WTC11 (cell line): ENCODE data around the gene EPB41L4B. TPM values are rescaled to one million over a fixed set of nuclear protein-coding genes. Genes with fewer than 3 reads are reported as not detected.

ENCODE experiments used
- ATAC-seq: fragments of 200-7000 bp; cut with Tn5 transposase; 2 replicates; pipeline ENCODE4 v1.10.0; 2021; ENCODE audit warnings: mild to moderate bottlenecking, moderate library complexity
- CTCF ChIA-PET: fragments of 300-600 bp; sonication (Branson Sonifier 250); formaldehyde crosslinking; loops from one replicate; lab custom pipeline; 2021; ENCODE audit warnings: antibody characterized with exemption; lab: Charles Lee
- POLR2A ChIA-PET: fragments of 350-600 bp; sonication (Branson Sonifier 250); formaldehyde crosslinking; loops from one replicate; lab custom pipeline; 2021; ENCODE audit warnings: antibody characterized with exemption; lab: Charles Lee
- DNase-seq: peaks from one replicate; pipeline ENCODE4 v3.0.0; 2021; ENCODE audit warnings: low spot score
- H3K27ac Mint-ChIP-seq: 2 replicates; pipeline ENCODE4 v1.8.0; 2021; ENCODE audit warnings: mixed read lengths
- H3K27me3 Mint-ChIP-seq: 2 replicates; pipeline ENCODE4 v1.8.0; 2021; ENCODE audit warnings: low read depth, mild to moderate bottlenecking, moderate library complexity, mixed read lengths
- H3K36me3 Mint-ChIP-seq: 2 replicates; pipeline ENCODE4 v1.8.0; 2021; ENCODE audit warnings: mixed read lengths
- H3K4me1 Mint-ChIP-seq: 2 replicates; pipeline ENCODE4 v1.8.0; 2022; ENCODE audit warnings: mixed read lengths
- H3K4me3 Mint-ChIP-seq: 2 replicates; pipeline ENCODE4 v1.8.0; 2021; ENCODE audit warnings: mild to moderate bottlenecking, moderate library complexity, mixed read lengths
- H3K9me3 Mint-ChIP-seq: 2 replicates; pipeline ENCODE4 v1.8.0; 2021; ENCODE audit warnings: mixed read lengths
- ATF1 ChIP-seq: sonication (generic); formaldehyde crosslinking; IDR thresholded peaks from 2 replicates; pipeline ENCODE4 v1.8.1; 2023; ENCODE audit warnings: mild to moderate bottlenecking, moderate library complexity, missing genetic modification reagents
- E2F5 ChIP-seq: sonication (generic); formaldehyde crosslinking; IDR thresholded peaks from 2 replicates; pipeline ENCODE4 v1.8.1; 2022; ENCODE audit warnings: mild to moderate bottlenecking, moderate library complexity, missing genetic modification reagents
- FOXP4 ChIP-seq: sonication (generic); formaldehyde crosslinking; IDR thresholded peaks from 2 replicates; pipeline ENCODE4 v1.8.0; 2022; ENCODE audit warnings: mild to moderate bottlenecking, missing genetic modification reagents
- MAX ChIP-seq: sonication (generic); formaldehyde crosslinking; IDR thresholded peaks from 2 replicates; pipeline ENCODE4 v1.8.0; 2022; ENCODE audit warnings: mild to moderate bottlenecking, missing genetic modification reagents
- MYBL2 ChIP-seq: sonication (generic); formaldehyde crosslinking; IDR thresholded peaks from 2 replicates; pipeline ENCODE4 v1.8.1; 2023; ENCODE audit warnings: mild to moderate bottlenecking, moderate library complexity, missing genetic modification reagents
- NR3C1 ChIP-seq: sonication (generic); formaldehyde crosslinking; conservative IDR thresholded peaks from 2 replicates; pipeline ENCODE4 v1.8.1; 2023; ENCODE audit warnings: low read depth, mild to moderate bottlenecking, missing genetic modification reagents
- PREB ChIP-seq: sonication (generic); formaldehyde crosslinking; IDR thresholded peaks from 2 replicates; pipeline ENCODE4 v1.8.1; 2022; ENCODE audit warnings: mild to moderate bottlenecking, missing genetic modification reagents, moderate library complexity, borderline replicate concordance
- TP53 ChIP-seq: sonication (generic); formaldehyde crosslinking; IDR thresholded peaks from 2 replicates; pipeline ENCODE4 v1.8.1; 2023; ENCODE audit warnings: mild to moderate bottlenecking, missing genetic modification reagents
- ZBTB21 ChIP-seq: sonication (generic); formaldehyde crosslinking; IDR thresholded peaks from 2 replicates; pipeline ENCODE4 v1.8.1; 2023; ENCODE audit warnings: mild to moderate bottlenecking, missing genetic modification reagents, borderline replicate concordance
- ZNF396 ChIP-seq: fragments of 250-450 bp; sonication (Bioruptor Pico); IDR thresholded peaks from 2 replicates; pipeline ENCODE4 v1.8.0; 2021; ENCODE audit warnings: mild to moderate bottlenecking, moderate library complexity, borderline replicate concordance
- ZNF423 ChIP-seq: fragments of 250-450 bp; sonication (Bioruptor Pico); IDR thresholded peaks from 2 replicates; pipeline ENCODE4 v2.1.2; 2022; ENCODE audit warnings: mild to moderate bottlenecking, moderate library complexity
- total RNA-seq: library from RNA; stranded (reverse); gene quantifications from 3 replicates; pipeline ENCODE4 v1.2.3, GENCODE V29; 2021

The EPB41L4B gene
- total RNA-seq, 1 experiment from 2014 or later: 20.0 TPM

- no peak for TF ChIP-seq ATF1 (CRISPR knock-in tag)
- no peak for TF ChIP-seq MYBL2
- TF ChIP-seq MAX (CRISPR knock-in tag): no peak
Measured at GRCh38 chr9:109321727-109322126, 868 bp upstream of the EPB41L4B start (continued).

- peaks cover 12% of the 10 kb centered on the region for H3K27me3 Mint-ChIP-seq
- CTCF ChIA-PET: interaction anchor here (1.1 kb wide), 1 partner anchor 137 kb away, joined by 4 read pairs; no protein-coding TSS in a partner anchor
Measured at GRCh38 chr9:109320331-109320741, 523 bp downstream of the EPB41L4B start.

GRCh38 chr9:109319626-109320241 is 1.1 kb downstream of the EPB41L4B start:
- ChIA-PET CTCF (interaction anchor here (1.1 to 2.4 kb wide), 3 partner anchors 10 to 137 kb away, joined by 4 to 12 read pairs (median 5); no protein-coding TSS in a partner anchor), POLR2A (interaction anchor here (0.5 to 1.0 kb wide), 2 partner anchors 76 to 1879 kb away, joined by 3 read pairs; no protein-coding TSS in a partner anchor)
- peaks cover 12% of the 10 kb centered on the region for H3K27me3 Mint-ChIP-seq
- H3K4me1 Mint-ChIP-seq: peaks cover 45% of the 10 kb centered on the region
- H3K9me3 Mint-ChIP-seq: no peaks in the 10 kb centered on the region
- peak overlapping the region; percentile 92 for H3K4me3 Mint-ChIP-seq
- ATAC-seq: peak; percentile 2; the same call in 1 of the 2 replicates
- H3K27ac Mint-ChIP-seq: peak overlapping the region; percentile 82
- H3K36me3 Mint-ChIP-seq: no peaks in the 10 kb centered on the region
- TF ChIP-seq ZNF396 (CRISPR knock-in tag): no peak
- TF ChIP-seq E2F5 (CRISPR knock-in tag): no peak
- TF ChIP-seq ZBTB21 (CRISPR knock-in tag): no peak
- DNase-seq: no peak

More at GRCh38 chr9:109320331-109320741, 523 bp downstream of the EPB41L4B start:
- POLR2A ChIA-PET: interaction anchor here (0.5 kb wide), 1 partner anchor 1880 kb away, joined by 3 read pairs; no protein-coding TSS in a partner anchor
- Mint-ChIP-seq H3K36me3 (no peaks in the 10 kb centered on the region), H3K4me3 (no peak overlapping the region), H3K4me1 (peaks cover 39% of the 10 kb centered on the region), H3K27ac (no peak overlapping the region), H3K9me3 (no peaks in the 10 kb centered on the region)
- ATAC-seq (peak; percentile 2), DNase-seq (no peak)
- TF ChIP-seq FOXP4: no peak
- no peak for TF ChIP-seq PREB (CRISPR knock-in tag)
- no peak for TF ChIP-seq TP53 (CRISPR knock-in tag)

- Mint-ChIP-seq H3K27me3 (peaks cover 12% of the 10 kb centered on the region), H3K36me3 (no peaks in the 10 kb centered on the region), H3K4me3 (peak overlapping the region; percentile 92), H3K9me3 (no peaks in the 10 kb centered on the region), H3K4me1 (peaks cover 51% of the 10 kb centered on the region), H3K27ac (peak overlapping the region; percentile 99)
- ChIA-PET CTCF (interaction anchor here (1.0 to 3.7 kb wide), 12 partner anchors 8 to 151 kb away, joined by 3 to 19 read pairs (median 6); no protein-coding TSS in a partner anchor), POLR2A (interaction anchor here (1.0 kb wide), 1 partner anchor 76 kb away, joined by 3 read pairs; no protein-coding TSS in a partner anchor)
- TF ChIP-seq NR3C1 (no peak), ZNF423 (CRISPR knock-in tag) (peak; percentile 78; the same call in 1 of the 2 replicates)
- ATAC-seq (no peak), DNase-seq (no peak)
Measured at GRCh38 chr9:109319017-109319625, 1.7 kb downstream of the EPB41L4B start.
